ENCODE data around the gene DYSF.

DNA sequence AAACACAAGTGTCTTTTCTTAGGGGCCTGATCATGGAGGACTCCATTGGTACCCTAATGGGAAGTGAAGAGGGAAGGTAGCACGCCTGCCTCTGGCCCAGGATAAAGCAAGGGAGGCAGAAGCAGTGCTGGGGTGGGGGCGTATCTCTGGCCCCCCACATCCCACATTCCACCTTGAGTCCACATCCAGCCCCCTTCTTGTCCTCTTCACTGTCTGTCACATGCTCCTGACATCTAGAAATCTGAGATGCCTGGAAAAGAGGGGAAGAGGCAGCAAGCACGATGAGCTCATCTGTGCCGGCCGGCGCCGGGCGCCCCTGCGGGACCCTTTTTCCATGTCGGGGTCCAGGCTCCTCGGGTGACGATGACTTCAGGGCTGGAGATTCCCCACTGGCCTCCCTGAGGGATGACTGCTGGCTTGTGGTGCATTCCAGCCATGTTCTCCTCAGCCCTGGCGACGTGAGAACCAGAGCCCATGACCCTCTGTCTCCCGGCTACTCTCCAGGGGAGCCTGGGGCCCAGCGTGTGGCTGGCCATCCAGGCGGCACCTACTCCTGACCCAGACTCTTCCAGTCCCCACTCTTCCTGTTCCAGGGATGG, 277.5 kb downstream of the DYSF start:
- no peak for TF ChIP-seq POLR2AphosphoS5 (IDR thresholded peaks at IDR 0.05; ENCODE audit: low read depth, low read length)
- no peak for TF ChIP-seq POLR2A (IDR thresholded peaks at IDR 0.05; ENCODE audit: low read depth, low read length)
- TF ChIP-seq TAF1 (IDR thresholded peaks at IDR 0.05; ENCODE audit: borderline replicate concordance, low read depth, low read length) = no peak
